NCI-H526 treated with DMSO at 0.1 percent for 48 hours (cell line): ENCODE results near the gene CCDC186.

ENCODE experiments used
- DNase-seq: peaks from one replicate; lab custom pipeline; 2025; lab: John Stamatoyannopoulos, UW

The CCDC186 gene

DNA sequence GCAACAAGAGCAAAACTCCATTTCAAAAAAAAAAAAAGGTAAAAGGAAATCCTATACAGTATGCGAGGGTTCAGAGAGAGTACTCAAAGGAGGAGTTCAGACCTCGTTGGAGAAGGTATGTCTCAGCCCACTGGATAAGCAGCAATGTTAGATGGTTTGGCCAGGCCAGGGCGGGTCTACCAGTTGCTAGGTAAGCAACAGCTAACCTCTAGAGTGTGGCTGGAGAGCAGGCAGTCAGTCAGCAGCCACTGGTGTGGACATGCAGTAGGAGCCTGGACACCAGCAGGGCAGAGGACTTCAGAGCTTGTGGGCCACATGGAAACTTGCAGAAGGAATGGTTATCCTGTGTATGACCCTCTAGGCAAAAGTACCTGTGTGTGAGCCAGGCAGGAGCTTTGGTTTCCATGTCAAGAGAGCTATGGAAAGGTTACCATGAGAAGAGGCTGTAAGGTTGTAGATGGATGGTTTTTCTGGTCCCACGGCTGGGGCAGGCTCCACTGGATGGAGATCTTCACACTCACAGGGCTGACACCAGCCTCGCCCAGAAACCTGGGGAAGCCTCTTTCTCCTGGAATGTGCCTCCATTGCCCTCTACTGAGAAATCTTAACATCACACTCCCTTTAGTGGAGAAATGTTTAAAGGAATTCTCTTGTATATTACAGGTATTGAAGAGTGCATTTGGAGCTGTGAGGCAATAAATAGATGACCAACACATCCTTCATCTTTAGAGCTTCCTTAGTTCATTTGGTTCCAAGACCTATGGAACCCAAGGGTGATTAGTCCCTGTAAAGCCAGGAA, 63.6 kb downstream of the CCDC186 start:
- no peak for DNase-seq

DNA sequence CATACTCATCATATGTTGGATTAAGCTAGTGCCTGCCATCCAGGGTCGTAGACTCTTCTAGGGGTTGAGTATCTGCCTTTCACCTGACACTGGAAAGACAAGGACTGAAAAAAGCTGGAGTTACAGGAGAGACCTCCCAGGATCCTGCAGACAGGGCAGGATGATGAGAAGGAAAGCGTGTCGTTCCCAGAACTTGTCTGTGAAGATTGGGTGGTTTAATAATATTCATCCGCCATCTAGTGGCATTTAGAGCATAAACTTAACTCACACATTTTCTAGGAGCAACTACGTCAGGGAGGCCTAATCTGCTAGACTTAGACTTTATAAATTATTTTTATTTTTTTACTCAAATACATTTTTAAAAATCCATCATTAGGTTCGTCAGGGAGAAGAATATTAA, 70.7 kb downstream of the CCDC186 start:
- peak; percentile 40 for DNase-seq

DNA sequence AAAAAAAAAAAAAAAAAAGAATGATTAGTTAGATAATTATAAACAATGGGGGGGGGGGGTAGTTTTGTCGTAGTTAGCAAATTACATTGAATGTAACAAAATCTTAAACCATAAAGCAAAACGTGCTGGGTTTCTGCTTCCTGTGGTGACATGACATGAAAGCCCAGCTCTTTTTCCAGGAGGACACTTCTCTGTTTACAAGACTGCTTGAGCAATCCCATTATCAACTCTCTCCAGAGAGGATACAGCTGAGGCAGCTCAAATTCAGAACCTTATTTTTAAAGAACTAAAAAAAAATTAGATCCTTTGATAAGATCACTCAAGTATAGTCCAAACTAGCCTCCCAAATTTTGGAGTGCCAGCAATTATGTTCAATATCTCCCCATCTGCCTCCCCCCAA, 71.7 kb downstream of the CCDC186 start:
- DNase-seq: no peak

DNA sequence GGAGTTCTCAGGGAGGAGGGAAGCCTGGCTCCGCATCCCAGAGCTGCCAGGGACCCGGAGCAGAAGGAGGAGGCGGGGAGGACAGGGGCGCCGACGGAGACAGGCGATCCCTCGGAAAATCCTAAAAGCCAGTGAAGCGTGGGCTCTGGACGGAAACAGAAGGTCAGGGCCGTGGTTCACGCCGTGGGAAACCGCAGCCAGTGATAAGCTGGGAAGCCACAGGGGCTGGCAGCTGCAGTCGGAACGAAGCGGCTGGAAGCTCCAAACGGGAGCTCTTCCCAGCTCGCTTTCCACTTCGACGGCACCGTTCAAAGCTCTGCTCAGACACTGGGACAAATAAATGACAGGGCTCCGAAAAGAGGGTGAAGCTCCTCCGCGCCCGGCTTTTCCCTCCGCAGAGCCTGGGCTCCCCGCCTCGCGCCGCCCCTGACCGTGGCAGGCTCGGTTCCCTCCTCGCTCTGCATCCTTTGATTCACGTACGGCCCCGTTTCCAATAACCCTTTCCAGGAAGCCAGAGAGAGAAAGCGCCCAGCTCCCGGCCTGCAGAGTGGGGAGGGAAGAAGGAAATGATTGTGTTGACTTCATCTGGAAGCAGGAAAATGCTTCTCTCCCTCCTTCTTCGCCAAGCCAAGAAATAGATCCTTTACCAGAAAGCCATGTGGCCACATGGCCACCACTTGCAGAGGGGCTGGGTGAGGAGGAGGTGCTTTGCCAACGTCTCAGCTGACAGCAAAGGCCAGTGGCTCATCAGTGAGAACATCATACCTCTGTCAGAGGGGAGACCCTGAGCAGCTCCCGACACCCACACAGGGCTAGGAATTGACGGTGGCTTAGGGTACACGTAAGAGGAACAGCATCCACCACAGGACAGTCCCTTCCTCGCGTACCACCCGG, 72.9 kb downstream of the CCDC186 start:
- DNase-seq: no peak

DNA sequence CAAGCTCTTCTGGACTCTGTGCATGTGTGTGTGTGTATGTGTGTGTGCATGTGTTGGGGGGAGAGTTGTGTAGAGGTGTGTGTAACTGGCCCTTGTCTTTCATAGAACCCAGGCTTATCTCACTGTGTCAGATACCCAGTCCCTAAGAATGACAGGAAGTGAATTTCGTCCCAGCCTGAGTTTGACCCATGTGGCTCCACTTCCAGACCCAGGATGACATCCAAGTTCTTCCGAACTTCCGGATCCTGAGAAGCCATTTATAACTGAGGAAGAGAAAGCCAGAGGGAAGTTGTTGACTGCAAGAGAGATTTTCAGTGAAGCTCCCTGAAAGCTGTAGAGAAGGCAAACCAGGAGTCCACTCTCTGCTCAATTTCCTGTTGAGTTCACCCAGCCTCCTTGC, 77.1 kb downstream of the CCDC186 start:
- DNase-seq: no peak

DNA sequence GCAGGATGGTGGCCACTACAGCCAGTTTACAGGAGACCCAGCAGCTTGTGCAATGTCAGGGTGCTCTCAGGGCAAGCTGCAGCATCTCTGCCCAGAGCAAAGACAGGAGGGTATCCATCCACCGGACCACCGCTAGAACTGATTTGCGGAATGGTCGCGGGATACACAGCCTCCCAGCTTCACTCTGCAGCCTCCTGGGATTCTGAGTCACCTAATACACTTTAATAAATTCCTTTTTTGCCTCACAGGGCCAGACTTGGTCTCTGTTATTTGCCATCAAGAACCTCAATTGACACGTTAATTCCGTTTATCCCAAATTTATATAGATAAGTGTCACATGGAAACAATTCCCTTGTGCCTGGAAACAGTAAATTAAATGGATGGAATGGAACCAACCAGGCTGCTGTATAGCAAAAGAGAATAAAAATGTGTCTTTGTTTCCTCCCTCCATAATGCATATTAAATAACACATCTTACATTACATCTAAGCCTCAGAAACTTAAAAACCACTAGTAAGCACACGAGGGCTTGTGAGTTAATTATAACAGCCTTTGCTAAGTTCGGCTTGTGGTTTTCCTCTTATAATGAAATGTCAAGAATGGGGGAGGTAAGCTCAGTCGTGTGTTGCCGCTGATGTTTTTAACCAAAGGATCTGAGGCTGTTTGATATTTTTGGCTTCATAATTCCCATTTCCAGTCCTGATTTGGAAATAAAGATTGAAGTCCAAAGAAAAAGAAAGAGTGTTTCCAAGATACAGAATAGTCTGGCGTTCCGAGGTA, 78.3 kb downstream of the CCDC186 start:
- DNase-seq: no peak

DNA sequence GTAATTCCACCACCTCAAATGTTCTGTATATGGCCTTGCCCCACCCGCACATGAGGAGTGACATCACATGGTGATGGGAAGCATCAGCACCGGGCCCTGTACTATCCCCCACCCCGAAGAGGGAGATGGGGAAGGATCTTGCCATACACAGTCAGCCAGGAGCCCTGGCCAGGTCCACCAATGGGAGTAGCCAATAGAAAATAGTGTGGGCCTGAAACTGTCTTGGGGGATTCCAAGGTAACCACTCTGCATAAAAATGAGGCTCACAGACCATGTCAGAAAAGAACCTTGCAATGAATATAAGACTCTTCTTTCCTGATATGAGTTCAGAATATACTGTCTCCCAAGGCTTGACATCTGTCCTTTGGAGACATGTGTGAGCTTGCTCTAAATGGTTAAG, 79.2 kb downstream of the CCDC186 start:
- no peak for DNase-seq

DNA sequence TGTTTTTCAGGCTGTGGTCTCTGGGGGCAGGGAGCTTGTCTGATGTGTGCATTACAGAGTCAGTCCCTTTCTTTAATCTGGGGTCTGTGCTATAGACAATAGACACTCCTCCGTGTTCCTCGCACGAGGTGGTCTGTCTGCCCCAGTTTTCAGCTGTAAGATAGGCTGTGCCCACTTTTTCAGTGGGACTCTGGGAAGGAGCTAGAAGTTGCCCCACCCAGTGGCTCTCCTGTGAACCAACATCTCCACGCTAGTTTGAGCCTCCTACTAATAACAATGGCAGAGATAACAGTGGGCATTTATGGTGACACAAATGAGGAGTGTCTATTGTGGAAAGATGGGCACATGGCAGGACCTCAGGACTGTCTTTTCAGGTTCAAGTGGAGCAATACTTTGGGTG, 86.3 kb downstream of the CCDC186 start:
- no peak for DNase-seq

DNA sequence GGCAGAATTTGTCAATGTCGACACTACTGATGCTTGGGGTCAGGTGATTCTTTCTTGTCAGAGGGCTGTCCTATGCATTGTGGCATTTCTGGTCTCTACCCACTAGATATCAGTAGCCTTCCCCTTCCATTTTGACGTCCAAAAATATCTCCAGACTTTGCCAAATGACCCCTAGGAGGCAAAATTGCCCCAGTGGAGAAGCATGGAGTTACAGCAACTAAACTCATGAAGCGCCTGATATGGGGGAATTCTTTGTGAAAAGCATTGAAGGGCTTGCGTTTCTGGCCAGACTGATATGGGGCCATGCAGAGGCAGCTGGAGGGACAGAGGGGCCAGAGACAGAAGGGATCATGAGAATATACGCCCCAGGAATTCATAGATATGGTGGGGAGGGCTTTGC, 86.7 kb downstream of the CCDC186 start:
- no peak for DNase-seq

DNA sequence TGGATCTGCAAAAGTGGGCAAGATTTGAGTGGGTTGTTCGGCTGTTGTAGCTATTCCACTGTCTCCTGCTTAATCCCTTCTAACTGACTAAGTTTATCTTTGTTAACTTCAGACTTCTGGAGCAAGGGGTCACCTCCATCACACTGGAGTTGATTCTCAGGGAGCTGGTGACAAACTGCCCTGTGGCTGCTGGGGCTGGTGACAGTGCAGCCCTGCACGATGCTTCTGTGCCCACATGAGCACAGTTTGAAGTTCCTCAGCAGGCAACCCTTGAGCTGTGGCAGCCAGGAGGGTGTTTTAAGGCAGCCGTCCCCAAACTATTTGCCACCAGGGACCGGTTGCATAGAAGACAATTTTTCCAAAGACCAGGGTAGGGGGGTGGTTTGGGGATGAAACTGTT, 89.8 kb downstream of the CCDC186 start:
- no peak for DNase-seq

DNA sequence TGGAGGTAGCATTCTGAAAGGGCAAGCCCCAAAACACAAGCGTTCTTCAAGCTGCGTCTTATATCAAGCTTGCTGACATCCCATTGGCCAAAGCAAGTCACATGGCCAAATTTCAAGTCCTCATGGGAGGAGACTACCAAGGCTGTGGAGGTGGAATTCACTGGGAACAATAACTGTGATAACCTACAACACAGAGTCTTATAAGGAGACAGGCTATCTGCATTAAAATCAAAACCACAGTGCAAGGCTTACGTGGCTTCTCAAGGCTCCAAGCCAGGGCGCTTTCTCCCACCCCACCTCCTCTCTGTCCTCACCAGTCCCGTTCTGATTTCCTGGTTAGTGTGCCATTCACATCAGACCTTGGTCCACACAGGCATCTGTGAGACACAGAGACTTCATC, 91.0 kb downstream of the CCDC186 start:
- no peak for DNase-seq

DNA sequence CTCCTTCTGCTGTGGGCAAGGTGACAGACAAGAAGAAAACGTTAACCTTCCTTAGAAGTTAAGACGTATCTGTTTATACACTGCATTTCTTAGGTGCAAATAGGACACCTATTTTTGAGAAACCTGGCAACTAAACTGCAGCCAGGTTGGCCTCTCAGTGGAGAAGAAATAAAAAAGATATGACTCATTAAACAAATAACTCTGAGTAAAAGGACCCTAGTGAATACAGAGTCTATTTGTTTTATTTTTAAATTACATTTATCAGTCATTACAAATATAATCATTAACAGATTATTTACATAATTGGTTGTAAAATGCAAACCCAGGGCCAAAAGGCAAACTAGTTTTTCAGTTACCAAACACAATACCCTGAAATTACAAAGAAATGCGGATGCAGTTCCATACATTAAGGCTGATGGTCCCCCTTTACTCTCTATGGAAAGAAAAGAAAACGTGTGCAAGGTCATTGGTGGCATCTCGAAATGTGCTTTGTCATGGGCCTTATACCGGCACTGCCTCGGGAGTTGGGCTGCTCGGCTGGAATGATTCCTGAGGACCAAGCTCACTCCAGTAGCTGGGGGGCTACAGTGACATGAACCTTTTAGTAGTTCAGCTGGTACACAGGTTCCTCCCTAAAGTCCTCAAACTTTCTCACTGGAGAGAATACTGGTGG, 92.0 kb downstream of the CCDC186 start:
- DNase-seq: peak; percentile 36

DNA sequence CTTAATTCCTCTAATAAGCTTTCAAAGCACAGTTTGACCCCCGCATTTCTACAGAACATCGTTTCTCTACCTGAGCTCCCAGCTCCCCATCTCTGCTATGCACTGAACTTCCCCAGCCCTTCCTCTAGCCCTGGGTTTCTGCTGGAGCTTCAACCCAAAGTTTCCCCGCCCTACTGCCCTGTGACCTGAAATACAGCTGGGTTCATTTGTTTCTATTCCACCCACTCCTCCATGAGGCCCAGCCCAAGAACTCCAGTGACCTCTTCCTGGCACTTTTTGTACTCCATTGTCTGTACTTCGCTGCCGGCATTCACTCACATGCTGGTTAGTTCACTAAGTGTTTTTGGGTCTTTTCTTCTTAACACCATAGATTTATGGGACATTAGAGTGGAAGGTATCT, 94.6 kb downstream of the CCDC186 start:
- no peak for DNase-seq

DNA sequence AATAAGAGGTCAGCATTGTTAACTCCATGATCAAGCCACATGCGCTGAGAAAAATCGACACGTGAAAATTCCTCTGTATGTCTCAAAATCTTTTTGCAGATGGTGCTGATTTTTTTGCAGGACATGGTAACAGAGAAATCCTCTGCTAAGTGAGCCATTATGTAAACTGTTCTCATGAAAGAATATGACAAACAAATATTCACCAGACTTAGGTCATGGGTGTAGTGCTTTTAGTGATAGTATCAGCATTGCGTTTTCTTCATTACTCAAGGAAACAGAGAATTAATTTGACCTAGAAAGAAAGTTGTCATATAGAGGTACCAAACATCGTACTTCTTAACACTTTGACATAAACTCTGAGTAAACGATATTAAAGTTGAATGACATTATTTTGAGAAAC, 95.7 kb downstream of the CCDC186 start:
- DNase-seq: no peak

DNA sequence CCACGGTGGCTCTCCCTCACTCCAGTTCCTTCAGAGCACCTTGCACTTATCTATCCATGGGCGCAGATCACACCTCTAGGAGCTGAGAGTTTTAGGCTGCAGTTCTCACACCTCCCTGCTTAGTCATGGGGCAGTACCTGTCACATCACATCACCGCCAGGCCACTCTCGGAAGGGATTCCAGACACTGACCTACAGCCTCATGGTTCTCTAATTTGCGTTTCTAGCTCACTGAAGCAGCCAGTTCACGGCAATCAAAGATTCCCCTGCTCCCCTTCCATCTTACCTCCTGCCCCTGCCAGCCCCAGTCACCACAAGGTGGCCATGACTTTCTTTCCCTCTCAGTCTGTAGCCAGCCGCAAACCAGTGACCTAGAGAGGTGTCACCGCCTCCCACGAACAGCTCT, 96.2 kb downstream of the CCDC186 start:
- DNase-seq: no peak

DNA sequence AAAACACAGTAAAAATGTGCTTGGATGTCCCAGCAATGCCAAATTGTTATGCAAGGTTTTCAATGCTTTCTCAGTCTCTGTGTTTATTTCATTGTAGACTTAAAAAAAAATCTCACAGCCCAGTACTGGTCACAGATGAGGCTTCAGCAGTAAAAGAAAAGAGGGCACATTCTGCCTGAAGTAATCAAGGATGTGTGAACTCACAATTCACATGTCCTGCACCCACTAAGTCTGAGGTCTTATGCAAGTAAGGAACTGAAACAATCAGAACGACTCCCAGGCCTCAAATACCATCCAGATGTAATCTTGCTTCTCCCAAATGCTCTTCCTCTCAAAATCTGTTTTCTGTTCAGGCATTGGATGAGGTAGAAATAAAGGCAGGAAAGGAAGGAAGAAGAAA, 96.7 kb downstream of the CCDC186 start:
- no peak for DNase-seq

DNA sequence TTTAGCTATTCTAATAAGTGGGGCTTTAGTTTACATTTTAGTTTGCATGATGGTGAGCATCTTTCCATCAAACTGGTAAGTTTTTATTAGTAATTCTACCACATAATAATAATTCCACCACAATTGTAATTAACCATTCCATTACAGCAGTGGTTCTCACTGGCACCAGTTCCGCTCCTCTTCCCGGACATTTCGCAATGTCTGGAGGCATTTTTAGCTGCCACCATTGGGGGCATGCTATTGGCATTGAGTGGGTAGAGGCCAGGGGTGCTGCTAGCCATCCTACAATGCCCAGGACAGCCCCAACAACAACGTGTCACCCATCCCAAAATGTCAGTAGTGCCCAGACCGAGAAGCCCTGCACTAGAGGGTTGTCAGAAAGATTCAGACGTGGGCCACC, 98.9 kb downstream of the CCDC186 start:
- DNase-seq: no peak

DNA sequence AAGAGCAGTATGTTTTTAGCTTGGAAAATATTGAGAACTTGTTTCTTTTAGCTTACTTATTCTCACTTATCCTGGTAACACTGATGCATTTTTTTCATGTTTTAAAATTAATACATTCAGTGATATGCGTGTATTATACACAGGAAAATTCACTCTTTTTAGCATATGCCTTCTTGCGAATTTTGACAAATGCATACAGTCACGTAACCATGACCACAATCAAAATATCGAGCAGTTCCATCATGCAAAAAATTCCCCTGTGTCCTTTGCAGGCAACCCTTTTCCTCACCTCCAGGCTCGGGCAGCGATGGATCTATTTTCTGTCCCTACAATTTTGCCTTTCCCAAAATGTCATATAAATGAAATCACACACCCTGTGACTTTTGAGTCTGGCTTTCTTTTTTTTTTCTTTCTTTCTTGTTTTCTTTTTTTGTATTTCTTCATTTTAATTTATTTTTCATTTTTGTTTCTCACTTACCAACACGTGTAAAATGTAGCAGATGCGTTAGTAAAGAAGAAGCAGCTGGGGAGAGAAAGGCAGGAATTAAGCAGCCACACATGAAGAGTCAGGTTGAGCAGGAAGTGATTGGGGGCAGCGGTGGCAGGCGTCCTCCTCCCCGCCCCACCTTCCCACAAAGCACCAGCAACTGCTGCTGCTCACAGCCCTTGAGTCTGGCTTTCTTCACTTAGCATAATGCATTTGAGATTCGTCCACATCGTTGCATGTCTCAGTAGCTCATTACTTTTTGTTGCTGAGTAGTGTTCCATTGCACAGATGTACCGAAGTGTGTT, 100.4 kb downstream of the CCDC186 start:
- no peak for DNase-seq

DNA sequence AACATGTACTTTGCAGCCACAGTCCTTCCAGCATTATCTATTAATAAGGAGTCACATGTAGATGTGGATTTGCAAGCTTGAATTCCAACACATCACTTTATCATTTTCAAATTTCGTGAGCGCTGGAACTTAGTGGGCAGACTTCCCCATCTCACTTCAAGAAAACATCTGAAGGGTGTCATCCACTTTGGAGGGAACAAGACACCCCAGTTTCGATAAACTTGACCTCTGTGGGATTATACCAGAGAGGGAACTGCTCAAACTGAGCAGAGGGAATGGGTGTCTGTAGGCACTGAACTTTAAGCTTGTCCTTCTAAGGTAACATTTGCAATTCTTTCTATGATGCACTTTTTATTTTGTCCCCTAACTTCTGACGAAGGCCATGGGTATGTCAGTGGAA, 102.8 kb downstream of the CCDC186 start:
- DNase-seq: no peak
